ENCODE measurements around the gene BTBD19. TPM values are rescaled to one million over a fixed set of nuclear protein-coding genes. Genes with fewer than 3 reads are reported as not detected.

The BTBD19 gene
- total RNA-seq, 1 experiment from 2014 or later: 11.6 TPM

GRCh38 chr1:44842862-44843655 is 34.7 kb downstream of the BTBD19 start, which contains the start of gene PTCH2:
TSS of gene PTCH2 (minus strand) at chr1:44843253. CDS start at chr1:44842932, 321 bp downstream.
- BruUV-seq (replicated peaks): no TSS peak
- Histone ChIP-seq H3K4me3 (replicated peaks in 1 of 2; ENCODE audit: low read depth in 1 of 2, low read length in 2 of 2) (no peak within 1 kb of the TSS), H3K9me2 (ENCODE audit: insufficient read depth) (no peaks in the 10 kb centered on the region), H3K27me3 (ENCODE audit: insufficient read depth, low read length) (no peaks in the 10 kb centered on the region), H3K9me3 (ENCODE audit: control insufficient read depth in 1 of 2, insufficient read depth in 1 of 2, low read depth in 1 of 2, low read length in 2 of 2) (no peaks in the 10 kb centered on the region), H2AFZ (ENCODE audit: low read depth, low read length, poor library complexity, severe bottlenecking) (no peak within 1 kb of the TSS), H4K20me1 (ENCODE audit: insufficient read depth) (no peaks in the 10 kb centered on the region), H3K79me2 (ENCODE audit: insufficient read depth, low read length) (no peaks in the 10 kb centered on the region), H3K4me1 (ENCODE audit: control insufficient read depth in 1 of 2, insufficient read depth in 2 of 2, low read length in 2 of 2) (no peaks in the 10 kb centered on the region), H3K4me2 (ENCODE audit: low read length) (no peak within 1 kb of the TSS), H3K27ac (ENCODE audit: low read depth, low read length) (no peak within 1 kb of the TSS), H3K36me3 (ENCODE audit: control insufficient read depth in 1 of 2, insufficient read depth in 2 of 2, low read length in 2 of 2) (no peaks in the 10 kb centered on the region), H3K9ac (ENCODE audit: low read length) (no peak within 1 kb of the TSS)
- POLR2A ChIA-PET: interaction anchor here (1.1 kb wide), 1 partner anchor 155 kb away, joined by 3 read pairs; no protein-coding TSS in a partner anchor
- ATAC-seq: no peak
- CTCF ChIA-PET: no interaction called here
- RAD21 ChIA-PET (ENCODE audit: low non-redundant PET in 1 of 2, low total read pairs in 2 of 2, uncharacterized antibody in 2 of 2, unreplicated experiment in 2 of 2): interaction anchor here (0.6 to 0.7 kb wide), 2 partner anchors 25 to 184 kb away, joined by 3 read pairs; no protein-coding TSS in a partner anchor
- DNase-seq (ENCODE audit: low read depth, low spot score): no peak
- TF ChIP-seq SRF (IDR thresholded peaks at IDR 0.05; ENCODE audit: low read depth) (no peak), CEBPB (IDR thresholded peaks at IDR 0.05; ENCODE audit: low read depth) (no peak), EZH2phosphoT487 (IDR thresholded peaks at IDR 0.05; ENCODE audit: borderline replicate concordance) (no peak), ZBTB33 (IDR thresholded peaks at IDR 0.05; ENCODE audit: extremely low read depth, insufficient replicate concordance, low read length) (no peak)
- intact Hi-C loops (cut with micrococcal nuclease): no loop called here

GRCh38 chr1:44846985-44847384 is 38.7 kb downstream of the BTBD19 start:
- Histone ChIP-seq H3K4me3 (replicated peaks in 1 of 2; ENCODE audit: low read depth in 1 of 2, low read length in 2 of 2) (no peak overlapping the region), H3K27ac (ENCODE audit: low read depth, low read length) (no peak overlapping the region), H2AFZ (ENCODE audit: low read depth, low read length, poor library complexity, severe bottlenecking) (no peak overlapping the region), H4K20me1 (ENCODE audit: insufficient read depth) (no peaks in the 10 kb centered on the region), H3K9me3 (ENCODE audit: control insufficient read depth in 1 of 2, insufficient read depth in 1 of 2, low read depth in 1 of 2, low read length in 2 of 2) (no peaks in the 10 kb centered on the region), H3K27me3 (ENCODE audit: insufficient read depth, low read length) (no peaks in the 10 kb centered on the region), H3K79me2 (ENCODE audit: insufficient read depth, low read length) (no peaks in the 10 kb centered on the region), H3K9ac (ENCODE audit: low read length) (no peak overlapping the region), H3K9me2 (ENCODE audit: insufficient read depth) (no peaks in the 10 kb centered on the region), H3K4me2 (ENCODE audit: low read length) (no peak overlapping the region), H3K4me1 (ENCODE audit: control insufficient read depth in 1 of 2, insufficient read depth in 2 of 2, low read length in 2 of 2) (no peaks in the 10 kb centered on the region), H3K36me3 (ENCODE audit: control insufficient read depth in 1 of 2, insufficient read depth in 2 of 2, low read length in 2 of 2) (no peaks in the 10 kb centered on the region)
- ATAC-seq: no peak
- no TSS peak for BruUV-seq (replicated peaks)
- RAD21 ChIA-PET (ENCODE audit: low non-redundant PET in 1 of 2, low total read pairs in 2 of 2, uncharacterized antibody in 2 of 2, unreplicated experiment in 2 of 2): no interaction called here
- intact Hi-C loops (cut with micrococcal nuclease): no loop called here
- TF ChIP-seq MAX (IDR thresholded peaks at IDR 0.05) (no peak), SP1 (IDR thresholded peaks at IDR 0.05; ENCODE audit: low read depth) (no peak), SRF (IDR thresholded peaks at IDR 0.05; ENCODE audit: low read depth) (no peak), EZH2phosphoT487 (IDR thresholded peaks at IDR 0.05; ENCODE audit: borderline replicate concordance) (no peak), TCF7L2 (IDR thresholded peaks at IDR 0.05; ENCODE audit: borderline replicate concordance, extremely low read depth, insufficient read depth, insufficient read length) (no peak), POLR2A (IDR thresholded peaks at IDR 0.05; ENCODE audit: borderline replicate concordance, extremely low read depth, insufficient read depth, insufficient read length) (no peak), YY1 (IDR thresholded peaks at IDR 0.05; ENCODE audit: extremely low read depth, insufficient replicate concordance, low read depth, low read length) (no peak), CBX3 (IDR thresholded peaks at IDR 0.05; ENCODE audit: low read depth) (no peak), SIN3A (IDR thresholded peaks at IDR 0.05; ENCODE audit: low read depth) (no peak), ZFX (IDR thresholded peaks at IDR 0.05) (no peak), JUND (IDR thresholded peaks at IDR 0.05) (no peak), REST (IDR thresholded peaks at IDR 0.05; ENCODE audit: low read depth) (no peak), RAD21 (IDR thresholded peaks at IDR 0.05; ENCODE audit: low read depth) (no peak)
- POLR2A ChIA-PET: no interaction called here
- no peak for DNase-seq (ENCODE audit: low read depth, low spot score)
- CTCF ChIA-PET: no interaction called here

All from HCT116 (cell line).